ENCODE data around the gene NUDT15. TPM values are rescaled to one million over a fixed set of nuclear protein-coding genes. Genes with fewer than 3 reads are reported as not detected.

The NUDT15 gene
- total and polyA plus RNA-seq, 7 donors, result 8.7 to 20.8 (median 12.0) TPM

DNA sequence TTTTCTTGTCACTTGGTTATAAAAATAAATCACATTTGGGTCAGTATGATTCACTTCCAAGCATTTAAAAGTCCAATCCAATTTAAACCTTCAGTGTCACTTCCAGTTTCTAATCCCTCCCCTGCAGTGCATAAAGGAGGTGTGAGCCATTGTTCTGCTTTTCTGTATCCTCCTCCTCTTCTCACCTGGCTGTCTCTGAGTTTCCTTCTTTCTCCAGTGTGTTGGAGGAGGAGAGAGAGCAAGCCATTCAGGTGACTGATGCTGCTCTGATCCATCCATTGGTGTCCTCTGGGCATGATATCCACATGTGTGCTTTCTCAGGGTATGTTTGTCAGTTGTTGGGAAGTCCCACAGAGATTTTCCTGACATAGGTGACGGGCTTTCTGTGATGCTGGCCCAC is 1.2 kb downstream of the NUDT15 start:
- peaks cover 15% of the 10 kb centered on the region for H3K4me1 ChIP-seq
- no peaks in the 10 kb centered on the region for H3K27me3 ChIP-seq (ENCODE audit: insufficient read depth in 3 of 3, low read length in 2 of 3)
- H3K9me3 ChIP-seq, result no peaks in the 10 kb centered on the region
- intact Hi-C loops (cut with DNase I), result loop anchor here (2.0 to 5.0 kb wide), 3 partner anchors 36 to 56 kb away; partner anchors contain the start of genes MED4 (in 1 of the 2) and SUCLA2 (in 1 of the 2)
- WGBS, 3 donors, result 94 to 100% (median 94%) methylated on average over 1 of the region's 1 CpG
- peak overlapping the region; percentile 84 for H3K4me3 ChIP-seq
- peaks cover 0 to 31% of the 10 kb centered on the region in 2 donors for H3K36me3 ChIP-seq (ENCODE audit: insufficient read depth in 1 of 2, low read depth in 1 of 2)
- no peak for DNase-seq
- peak overlapping the region; percentile 99 for H3K27ac ChIP-seq
- ATAC-seq, result no peak
- TF ChIP-seq, protein P1, sequence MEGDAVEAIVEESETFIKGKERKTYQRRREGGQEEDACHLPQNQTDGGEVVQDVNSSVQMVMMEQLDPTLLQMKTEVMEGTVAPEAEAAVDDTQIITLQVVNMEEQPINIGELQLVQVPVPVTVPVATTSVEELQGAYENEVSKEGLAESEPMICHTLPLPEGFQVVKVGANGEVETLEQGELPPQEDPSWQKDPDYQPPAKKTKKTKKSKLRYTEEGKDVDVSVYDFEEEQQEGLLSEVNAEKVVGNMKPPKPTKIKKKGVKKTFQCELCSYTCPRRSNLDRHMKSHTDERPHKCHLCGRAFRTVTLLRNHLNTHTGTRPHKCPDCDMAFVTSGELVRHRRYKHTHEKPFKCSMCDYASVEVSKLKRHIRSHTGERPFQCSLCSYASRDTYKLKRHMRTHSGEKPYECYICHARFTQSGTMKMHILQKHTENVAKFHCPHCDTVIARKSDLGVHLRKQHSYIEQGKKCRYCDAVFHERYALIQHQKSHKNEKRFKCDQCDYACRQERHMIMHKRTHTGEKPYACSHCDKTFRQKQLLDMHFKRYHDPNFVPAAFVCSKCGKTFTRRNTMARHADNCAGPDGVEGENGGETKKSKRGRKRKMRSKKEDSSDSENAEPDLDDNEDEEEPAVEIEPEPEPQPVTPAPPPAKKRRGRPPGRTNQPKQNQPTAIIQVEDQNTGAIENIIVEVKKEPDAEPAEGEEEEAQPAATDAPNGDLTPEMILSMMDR (IDR thresholded peaks at IDR 0.05), result no peak

DNA sequence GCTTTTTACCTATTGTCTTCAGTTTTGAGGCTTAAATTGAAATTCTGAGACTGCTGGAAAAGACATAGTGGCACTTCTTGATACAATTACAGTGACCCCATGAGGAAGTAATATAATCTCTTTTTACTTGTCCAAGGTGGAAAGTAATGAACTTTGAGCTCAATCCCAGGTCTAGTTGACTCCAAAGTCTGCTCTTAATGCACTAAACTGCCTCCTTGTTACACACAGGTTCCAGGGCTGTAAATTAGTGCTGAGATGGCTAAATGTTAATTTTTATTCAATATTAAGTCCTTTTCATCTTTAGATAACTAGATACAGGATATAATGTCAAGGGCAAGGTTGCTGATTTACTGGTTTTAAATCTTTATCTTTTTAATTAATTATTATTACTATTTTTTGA is 2.5 kb downstream of the NUDT15 start:
- TF ChIP-seq, protein P1 (IDR thresholded peaks at IDR 0.05), result no peak
- peaks cover 15% of the 10 kb centered on the region for H3K4me1 ChIP-seq
- H3K4me3 ChIP-seq, result no peak overlapping the region
- DNase-seq, result no peak
- no peaks in the 10 kb centered on the region for H3K27me3 ChIP-seq (ENCODE audit: insufficient read depth in 3 of 3, low read length in 2 of 3)
- ATAC-seq, result no peak
- H3K27ac ChIP-seq, result no peak overlapping the region
- intact Hi-C loops (cut with DNase I), result no loop called here
- H3K9me3 ChIP-seq, result no peaks in the 10 kb centered on the region
- peaks cover 0 to 31% of the 10 kb centered on the region in 2 donors for H3K36me3 ChIP-seq (ENCODE audit: insufficient read depth in 1 of 2, low read depth in 1 of 2)

DNA sequence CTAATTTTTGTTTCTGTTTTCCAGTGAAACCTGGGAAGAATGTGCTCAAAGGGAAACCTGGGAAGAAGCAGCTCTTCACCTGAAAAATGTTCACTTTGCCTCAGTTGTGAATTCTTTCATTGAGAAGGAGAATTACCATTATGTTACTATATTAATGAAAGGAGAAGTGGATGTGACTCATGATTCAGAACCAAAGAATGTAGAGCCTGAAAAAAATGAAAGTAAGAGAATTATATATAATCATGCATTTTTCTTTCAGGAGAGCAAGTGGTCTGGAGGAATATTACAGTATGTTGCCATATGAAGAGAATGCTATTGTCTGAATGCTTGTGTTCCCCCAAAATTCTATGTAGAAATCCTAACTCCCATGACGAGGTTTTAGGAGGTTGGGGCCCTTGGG is 3.4 kb downstream of the NUDT15 start:
- WGBS, 3 donors, result 78 to 90% (median 89%) methylated on average over 1 of the region's 1 CpG
- DNase-seq (no peak), ATAC-seq (no peak)
- TF ChIP-seq, protein P1 (IDR thresholded peaks at IDR 0.05), result no peak
- Histone ChIP-seq H3K4me1 (peaks cover 15% of the 10 kb centered on the region), H3K4me3 (no peak overlapping the region), H3K27me3 (ENCODE audit: insufficient read depth in 3 of 3, low read length in 2 of 3) (no peaks in the 10 kb centered on the region), H3K36me3 (ENCODE audit: insufficient read depth in 1 of 2, low read depth in 1 of 2) (peaks cover 0 to 35% of the 10 kb centered on the region in 2 donors), H3K27ac (no peak overlapping the region), H3K9me3 (no peaks in the 10 kb centered on the region)
- intact Hi-C loops (cut with DNase I), result no loop called here

DNA sequence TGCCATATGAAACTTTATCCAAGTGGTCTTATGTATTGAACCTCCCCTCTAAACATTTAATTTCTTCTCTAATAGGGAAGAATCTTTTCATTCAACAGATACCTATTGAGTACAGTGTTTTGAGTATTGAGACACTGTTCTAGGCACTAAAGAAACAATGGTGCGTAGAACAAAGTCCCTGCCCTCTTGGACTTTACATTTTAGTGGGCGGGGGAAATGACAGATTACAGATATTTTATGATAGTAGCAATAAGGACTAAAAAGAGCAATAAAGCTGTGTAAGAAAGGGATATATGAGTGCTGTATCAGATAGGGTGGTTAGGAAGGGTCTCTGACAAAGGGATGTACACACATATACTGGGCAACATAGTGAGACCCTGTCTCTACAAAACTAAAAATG is 5.4 kb downstream of the NUDT15 start:
- WGBS, 3 donors, result 97 to 98% (median 97%) methylated on average over 2 of the region's 2 CpGs
- peaks cover 0 to 53% of the 10 kb centered on the region in 2 donors for H3K36me3 ChIP-seq (ENCODE audit: insufficient read depth in 1 of 2, low read depth in 1 of 2)
- intact Hi-C loops (cut with DNase I), result no loop called here
- H3K4me1 ChIP-seq, result peaks cover 6% of the 10 kb centered on the region
- TF ChIP-seq, protein P1 (IDR thresholded peaks at IDR 0.05), result no peak
- no peaks in the 10 kb centered on the region for H3K9me3 ChIP-seq
- no peak overlapping the region for H3K27ac ChIP-seq
- DNase-seq (no peak), ATAC-seq (no peak)
- no peak overlapping the region for H3K4me3 ChIP-seq
- H3K27me3 ChIP-seq (ENCODE audit: insufficient read depth in 3 of 3, low read length in 2 of 3), result no peaks in the 10 kb centered on the region

DNA sequence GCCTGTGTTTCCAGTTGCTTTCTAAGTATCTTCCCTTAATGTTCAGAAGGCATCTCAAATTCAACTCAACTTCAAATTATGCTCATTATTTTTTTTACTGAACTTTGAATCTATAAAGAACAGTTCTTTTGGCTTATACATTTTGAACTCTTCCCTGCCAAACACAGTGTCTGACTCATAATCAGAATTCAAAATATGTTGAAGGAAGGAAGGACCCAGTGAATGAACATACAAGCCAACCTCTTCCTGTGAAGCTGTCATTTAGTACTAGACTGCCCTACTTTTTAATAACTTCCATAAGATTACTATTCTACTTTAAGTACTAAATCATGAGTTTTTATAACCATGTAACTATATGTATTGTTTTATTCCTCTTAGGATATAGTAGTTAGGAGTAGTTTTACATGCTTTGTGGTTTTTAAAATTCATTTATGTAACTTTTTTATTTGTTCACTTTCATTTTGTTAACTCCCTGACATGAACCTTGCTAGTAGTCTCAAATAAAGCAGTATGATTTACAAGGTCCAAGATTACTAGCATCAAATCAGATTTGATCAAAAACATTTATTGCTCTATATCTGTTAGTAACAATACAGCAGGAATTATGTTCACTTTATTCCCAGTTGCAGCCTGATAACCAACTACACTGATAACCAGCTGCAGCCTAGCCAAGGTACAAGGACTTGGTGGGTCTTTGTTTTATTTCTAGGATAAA is 6.4 kb downstream of the NUDT15 start:
- TF ChIP-seq, protein P1 (IDR thresholded peaks at IDR 0.05), result no peak
- intact Hi-C loops (cut with DNase I), result no loop called here

More for the DNA sequence above, 6.4 kb downstream of the NUDT15 start:
- DNase-seq (no peak), ATAC-seq (no peak)
- Histone ChIP-seq H3K4me3 (no peak overlapping the region), H3K27ac (no peak overlapping the region), H3K9me3 (no peaks in the 10 kb centered on the region), H3K4me1 (no peaks in the 10 kb centered on the region), H3K27me3 (ENCODE audit: insufficient read depth in 3 of 3, low read length in 2 of 3) (no peaks in the 10 kb centered on the region), H3K36me3 (ENCODE audit: insufficient read depth in 1 of 2, low read depth in 1 of 2) (peaks cover 0 to 61% of the 10 kb centered on the region in 2 donors)

Measured in psoas muscle (tissue), 8 donors.